GM12874 (cell line): ENCODE data around the gene STAM.

ENCODE experiments used
- CTCF ChIP-seq: IDR thresholded peaks from 2 replicates; pipeline ENCODE4 v1.5.1; 2011; ENCODE audit warnings: low read depth, mild to moderate bottlenecking, control low read depth, low read length, moderate library complexity; ENCODE audit not compliant: insufficient read depth

Gene STAM

GRCh38 chr10:17637869-17638268, 6.1 kb upstream of the STAM start:
- TF ChIP-seq CTCF: no peak

- TF ChIP-seq CTCF: no peak
These were observed 3.6 kb upstream of the STAM start for GRCh38 chr10:17640331-17640816.

- TF ChIP-seq CTCF: no peak
These were observed 604 bp upstream of the STAM start for GRCh38 chr10:17643339-17643754.

GRCh38 chr10:17644485-17644943, 563 bp downstream of the STAM start:
- TF ChIP-seq CTCF: no peak

GRCh38 chr10:17645621-17646345, 1.8 kb downstream of the STAM start:
- no peak for TF ChIP-seq CTCF

GRCh38 chr10:17647326-17647725, 3.4 kb downstream of the STAM start:
- TF ChIP-seq CTCF: no peak

GRCh38 chr10:17648243-17649035, 4.5 kb downstream of the STAM start:
- TF ChIP-seq CTCF: no peak
